ENCODE data around the gene KIF18A. TPM values are rescaled to one million over a fixed set of nuclear protein-coding genes. Genes with fewer than 3 reads are reported as not detected.

The KIF18A gene
- total and polyA plus RNA-seq, 2 of the 13 experiments (the other 11 are each of a cell fraction or from before 2014, with no cell fraction given): 3.4 to 14.4 TPM

GRCh38 chr11:28043930-28044709, 63.8 kb downstream of the KIF18A start:
- POLR2A ChIA-PET: no interaction called here

GRCh38 chr11:28040384-28040783, 67.6 kb downstream of the KIF18A start:
- Histone ChIP-seq H3K9me3 (ENCODE audit: low read length) (no peaks in the 10 kb centered on the region), H3K9ac (ENCODE audit: insufficient read depth, low read depth, low read length) (no peak overlapping the region), H3K4me3 (replicated peaks in 1 of 3; ENCODE audit: insufficient read depth in 1 of 3, low read depth in 2 of 3, low read length in 3 of 3) (no peak overlapping the region), H2AFZ (ENCODE audit: low read length) (no peak overlapping the region), H4K20me1 (ENCODE audit: insufficient read depth, low read length) (no peaks in the 10 kb centered on the region), H3K79me2 (ENCODE audit: insufficient read depth, low read length) (no peaks in the 10 kb centered on the region), H3K4me1 (ENCODE audit: insufficient read depth, low read length) (no peaks in the 10 kb centered on the region), H3K27ac (ENCODE audit: extremely low read length, insufficient read depth, low read length) (no peak overlapping the region), H3K36me3 (replicated peaks in 1 of 2; ENCODE audit: control insufficient read depth in 1 of 2, insufficient read depth in 2 of 2, low read length in 2 of 2) (no peaks in the 10 kb centered on the region; a peak in 1 of 5 replicates), H3K4me2 (ENCODE audit: low read depth, low read length) (no peak overlapping the region), H3K27me3 (ENCODE audit: control insufficient read depth in 1 of 2, insufficient read depth in 2 of 2, low read length in 2 of 2) (no peaks in the 10 kb centered on the region)
- 100% methylated on average over 2 of the region's 2 CpGs for WGBS (ENCODE audit: low lambda C conversion rate)
- no TSS peak for BruUV-seq (replicated peaks)
- in situ Hi-C loops (cut with HindIII; ENCODE audit: extremely low pct_ligation_motif_present, low pct_unique_long_range_greater_than_20kb): no loop called here
- intact Hi-C loops (cut with micrococcal nuclease; ENCODE audit: unreplicated experiment): no loop called here
- ATAC-seq: no peak
- FAIRE-seq: no peak
- ChIA-PET POLR2A (no interaction called here), CTCF (ENCODE audit: low intra/inter-chr PET ratio, low total read pairs) (no interaction called here)
- no peak for DNase-seq (ENCODE audit: low spot score)
- no peak for TF ChIP-seq U2AF2 (IDR thresholded peaks at IDR 0.05; ENCODE audit: low read depth, low read length)
- TF ChIP-seq ARID3A (IDR thresholded peaks at IDR 0.05; ENCODE audit: low read depth, low read length): no peak
- TF ChIP-seq ZNF761 (CRISPR knock-in tag; conservative IDR thresholded peaks at IDR 0.05): no peak
- no peak for TF ChIP-seq RARA (CRISPR knock-in tag; IDR thresholded peaks at IDR 0.05)
- TF ChIP-seq PHF20 (CRISPR knock-in tag; IDR thresholded peaks at IDR 0.05): no peak
- TF ChIP-seq PAXIP1 (CRISPR knock-in tag; conservative IDR thresholded peaks at IDR 0.05): no peak
- no peak for TF ChIP-seq PHF8 (CRISPR knock-in tag; IDR thresholded peaks at IDR 0.05)
- TF ChIP-seq MEIS1 (CRISPR knock-in tag; IDR thresholded peaks at IDR 0.05; ENCODE audit: borderline replicate concordance): no peak
- no peak for TF ChIP-seq BRD4 (CRISPR knock-in tag; IDR thresholded peaks at IDR 0.05)
- no peak for TF ChIP-seq ZNF580 (CRISPR knock-in tag; IDR thresholded peaks at IDR 0.05; ENCODE audit: borderline replicate concordance, low read depth)
- TF ChIP-seq ZNF713 (CRISPR knock-in tag; IDR thresholded peaks at IDR 0.05): no peak
- no peak for TF ChIP-seq ATF1 (CRISPR knock-in tag; IDR thresholded peaks at IDR 0.05)
- TF ChIP-seq SRSF4 (IDR thresholded peaks at IDR 0.05; ENCODE audit: low read depth, low read length, poor library complexity, severe bottlenecking): no peak

More at GRCh38 chr11:28043930-28044709, 63.8 kb downstream of the KIF18A start:
- 97% methylated on average over 3 of the region's 3 CpGs for WGBS (ENCODE audit: low lambda C conversion rate)
- no peak overlapping the region for H3K9ac ChIP-seq (ENCODE audit: insufficient read depth, low read depth, low read length)
- H4K20me1 ChIP-seq (ENCODE audit: insufficient read depth, low read length): no peaks in the 10 kb centered on the region
- no peaks in the 10 kb centered on the region for H3K79me2 ChIP-seq (ENCODE audit: insufficient read depth, low read length)
- H3K27ac ChIP-seq (ENCODE audit: extremely low read length, insufficient read depth, low read length): no peak overlapping the region
- CTCF ChIA-PET (ENCODE audit: low intra/inter-chr PET ratio, low total read pairs): no interaction called here
- in situ Hi-C loops (cut with HindIII; ENCODE audit: extremely low pct_ligation_motif_present, low pct_unique_long_range_greater_than_20kb): no loop called here
- no peaks in the 10 kb centered on the region for H3K4me1 ChIP-seq (ENCODE audit: insufficient read depth, low read length)
- H3K4me2 ChIP-seq (ENCODE audit: low read depth, low read length): no peak overlapping the region
- no peaks in the 10 kb centered on the region for H3K9me3 ChIP-seq (ENCODE audit: low read length)
- no peaks in the 10 kb centered on the region for H3K27me3 ChIP-seq (ENCODE audit: control insufficient read depth in 1 of 2, insufficient read depth in 2 of 2, low read length in 2 of 2)
- no peaks in the 10 kb centered on the region for H3K36me3 ChIP-seq (replicated peaks in 1 of 2; ENCODE audit: control insufficient read depth in 1 of 2, insufficient read depth in 2 of 2, low read length in 2 of 2)
- H2AFZ ChIP-seq (ENCODE audit: low read length): no peak overlapping the region
- FAIRE-seq: no peak
- H3K4me3 ChIP-seq (replicated peaks in 1 of 3; ENCODE audit: insufficient read depth in 1 of 3, low read depth in 2 of 3, low read length in 3 of 3): no peak overlapping the region
- DNase-seq (ENCODE audit: low spot score): no peak
- intact Hi-C loops (cut with micrococcal nuclease; ENCODE audit: unreplicated experiment): no loop called here
- ATAC-seq: no peak
- BruUV-seq (replicated peaks): no TSS peak
- no peak for TF ChIP-seq ATF7-NPFF (CRISPR knock-in tag; IDR thresholded peaks at IDR 0.05; ENCODE audit: low read depth)
